Ishikawa (cell line): ENCODE data around the gene KIRREL3.

ENCODE experiments used
- CEBPB ChIP-seq: IDR thresholded peaks from 2 replicates; pipeline ENCODE4 v1.6.1; 2012
- CREB1 ChIP-seq: IDR thresholded peaks from 2 replicates; pipeline ENCODE4 v1.6.1; 2012; ENCODE audit warnings: low read depth
- EGR1 ChIP-seq: IDR thresholded peaks from 2 replicates; pipeline ENCODE4 v1.6.1; 2012
- EP300 ChIP-seq: IDR thresholded peaks from 2 replicates; pipeline ENCODE4 v1.6.1; 2012; ENCODE audit warnings: borderline replicate concordance
- FOXM1 ChIP-seq: IDR thresholded peaks from 2 replicates; pipeline ENCODE4 v1.6.1; 2012; ENCODE audit warnings: low read depth, borderline replicate concordance
- NFIC ChIP-seq: IDR thresholded peaks from 2 replicates; pipeline ENCODE4 v1.6.1; 2012
- RAD21 ChIP-seq: IDR thresholded peaks from 2 replicates; pipeline ENCODE4 v1.6.1; 2012; ENCODE audit warnings: low read depth
- TAF1 ChIP-seq: IDR thresholded peaks from 2 replicates; pipeline ENCODE4 v1.6.1; 2012; ENCODE audit warnings: low read depth, mild to moderate bottlenecking
- TCF12 ChIP-seq: IDR thresholded peaks from 2 replicates; pipeline ENCODE4 v1.6.1; 2012; ENCODE audit warnings: low read depth
- TEAD4 ChIP-seq: IDR thresholded peaks from 2 replicates; pipeline ENCODE4 v1.6.1; 2012
- YY1 ChIP-seq: IDR thresholded peaks from 2 replicates; pipeline ENCODE4 v1.6.1; 2012; ENCODE audit warnings: low read depth
- ZBTB7A ChIP-seq: IDR thresholded peaks from 2 replicates; pipeline ENCODE4 v1.6.1; 2012; ENCODE audit warnings: low read depth
- TF ChIP-seq, protein P1 (sequence below): IDR thresholded peaks from 2 replicates; pipeline ENCODE4 v1.6.1; 2012
- TF ChIP-seq, protein P2 (sequence below): IDR thresholded peaks from 2 replicates; pipeline ENCODE4 v1.6.1; 2012
- TF ChIP-seq, protein P3 (sequence below): IDR thresholded peaks from 2 replicates; pipeline ENCODE4 v1.6.1; 2012; ENCODE audit warnings: low read depth, mild to moderate bottlenecking

KIRREL3 gene

DNA sequence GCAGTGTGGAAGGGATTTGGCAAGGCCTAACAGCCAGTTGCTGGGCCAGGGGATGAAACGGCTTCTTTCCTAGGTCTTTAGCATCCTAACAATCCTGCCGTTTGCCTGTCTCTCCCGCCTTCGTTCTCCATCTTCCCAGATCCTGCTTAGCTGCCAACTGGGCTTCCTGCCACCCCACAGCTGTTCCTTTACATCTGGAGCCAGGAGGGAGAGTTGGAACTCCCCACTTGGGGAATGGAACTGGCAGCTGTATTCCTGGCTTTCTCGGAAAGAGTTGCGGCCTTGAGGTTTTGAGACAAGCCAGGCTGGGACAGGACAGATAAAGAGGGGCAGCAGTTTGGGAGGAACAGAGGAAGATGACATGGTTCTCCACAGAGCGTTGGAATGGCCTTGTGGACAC is 585.4 kb downstream of the KIRREL3 start:
- TF ChIP-seq FOXM1 (no peak), TCF12 (no peak), NFIC (no peak), TAF1 (no peak), TEAD4 (no peak), RAD21 (no peak)

DNA sequence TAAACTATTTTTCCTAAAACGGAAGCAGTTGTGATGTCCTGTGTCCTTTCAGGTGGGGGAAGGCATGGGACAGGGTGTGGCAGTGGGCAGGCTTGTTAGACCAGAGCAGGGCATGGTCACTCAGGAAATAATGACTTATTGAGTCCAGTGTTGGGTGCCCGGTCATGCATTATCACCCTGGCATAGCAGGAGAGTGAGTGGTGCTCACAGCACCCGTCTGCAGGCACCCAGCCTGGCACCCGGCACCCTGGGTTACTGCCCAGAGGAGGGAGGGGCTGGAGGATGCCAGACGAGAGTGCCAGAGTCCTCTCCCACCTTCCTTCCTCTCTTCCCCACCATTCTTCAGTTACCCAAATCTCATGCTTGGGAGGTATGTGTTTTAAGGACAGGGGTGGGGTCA is 586.0 kb downstream of the KIRREL3 start:
- TF ChIP-seq EP300 (no peak), TAF1 (no peak)
- TF ChIP-seq, protein P1, sequence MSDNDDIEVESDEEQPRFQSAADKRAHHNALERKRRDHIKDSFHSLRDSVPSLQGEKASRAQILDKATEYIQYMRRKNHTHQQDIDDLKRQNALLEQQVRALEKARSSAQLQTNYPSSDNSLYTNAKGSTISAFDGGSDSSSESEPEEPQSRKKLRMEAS, result no peak

DNA sequence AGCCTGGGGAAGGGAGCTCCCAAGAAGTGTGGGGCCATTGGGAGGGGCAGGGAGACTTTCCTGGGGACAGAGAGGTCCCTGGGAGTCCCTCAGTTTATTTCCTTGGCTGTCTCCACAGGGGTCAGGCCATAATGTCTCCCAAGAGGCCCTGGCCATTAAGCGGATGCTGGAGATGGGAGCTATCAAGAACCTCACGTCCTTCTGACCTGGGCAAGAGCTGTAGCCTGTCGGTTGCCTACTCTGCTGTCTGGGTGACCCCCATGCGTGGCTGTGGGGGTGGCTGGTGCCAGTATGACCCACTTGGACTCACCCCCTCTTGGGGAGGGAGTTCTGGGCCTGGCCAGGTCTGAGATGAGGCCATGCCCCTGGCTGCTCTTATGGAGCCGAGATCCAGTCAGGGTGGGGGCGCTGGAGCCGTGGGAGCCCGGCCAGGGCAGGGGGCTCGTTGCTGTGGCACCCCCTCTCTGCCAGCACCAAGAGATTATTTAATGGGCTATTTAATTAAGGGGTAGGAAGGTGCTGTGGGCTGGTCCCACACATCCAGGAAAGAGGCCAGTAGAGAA is 586.6 kb downstream of the KIRREL3 start:
- TF ChIP-seq EGR1 (no peak), YY1 (no peak), FOXM1 (no peak), TCF12 (no peak), CEBPB (no peak), TEAD4 (no peak)
- TF ChIP-seq, protein P2, sequence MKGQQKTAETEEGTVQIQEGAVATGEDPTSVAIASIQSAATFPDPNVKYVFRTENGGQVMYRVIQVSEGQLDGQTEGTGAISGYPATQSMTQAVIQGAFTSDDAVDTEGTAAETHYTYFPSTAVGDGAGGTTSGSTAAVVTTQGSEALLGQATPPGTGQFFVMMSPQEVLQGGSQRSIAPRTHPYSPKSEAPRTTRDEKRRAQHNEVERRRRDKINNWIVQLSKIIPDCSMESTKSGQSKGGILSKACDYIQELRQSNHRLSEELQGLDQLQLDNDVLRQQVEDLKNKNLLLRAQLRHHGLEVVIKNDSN, result no peak
- TF ChIP-seq, protein P1, result no peak
- TF ChIP-seq, protein P3, sequence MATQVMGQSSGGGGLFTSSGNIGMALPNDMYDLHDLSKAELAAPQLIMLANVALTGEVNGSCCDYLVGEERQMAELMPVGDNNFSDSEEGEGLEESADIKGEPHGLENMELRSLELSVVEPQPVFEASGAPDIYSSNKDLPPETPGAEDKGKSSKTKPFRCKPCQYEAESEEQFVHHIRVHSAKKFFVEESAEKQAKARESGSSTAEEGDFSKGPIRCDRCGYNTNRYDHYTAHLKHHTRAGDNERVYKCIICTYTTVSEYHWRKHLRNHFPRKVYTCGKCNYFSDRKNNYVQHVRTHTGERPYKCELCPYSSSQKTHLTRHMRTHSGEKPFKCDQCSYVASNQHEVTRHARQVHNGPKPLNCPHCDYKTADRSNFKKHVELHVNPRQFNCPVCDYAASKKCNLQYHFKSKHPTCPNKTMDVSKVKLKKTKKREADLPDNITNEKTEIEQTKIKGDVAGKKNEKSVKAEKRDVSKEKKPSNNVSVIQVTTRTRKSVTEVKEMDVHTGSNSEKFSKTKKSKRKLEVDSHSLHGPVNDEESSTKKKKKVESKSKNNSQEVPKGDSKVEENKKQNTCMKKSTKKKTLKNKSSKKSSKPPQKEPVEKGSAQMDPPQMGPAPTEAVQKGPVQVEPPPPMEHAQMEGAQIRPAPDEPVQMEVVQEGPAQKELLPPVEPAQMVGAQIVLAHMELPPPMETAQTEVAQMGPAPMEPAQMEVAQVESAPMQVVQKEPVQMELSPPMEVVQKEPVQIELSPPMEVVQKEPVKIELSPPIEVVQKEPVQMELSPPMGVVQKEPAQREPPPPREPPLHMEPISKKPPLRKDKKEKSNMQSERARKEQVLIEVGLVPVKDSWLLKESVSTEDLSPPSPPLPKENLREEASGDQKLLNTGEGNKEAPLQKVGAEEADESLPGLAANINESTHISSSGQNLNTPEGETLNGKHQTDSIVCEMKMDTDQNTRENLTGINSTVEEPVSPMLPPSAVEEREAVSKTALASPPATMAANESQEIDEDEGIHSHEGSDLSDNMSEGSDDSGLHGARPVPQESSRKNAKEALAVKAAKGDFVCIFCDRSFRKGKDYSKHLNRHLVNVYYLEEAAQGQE, result no peak

GRCh38 chr11:126413426-126413825 is 587.1 kb downstream of the KIRREL3 start:
- TF ChIP-seq CREB1 (no peak), RAD21 (no peak)
- TF ChIP-seq, protein P3, result no peak

DNA sequence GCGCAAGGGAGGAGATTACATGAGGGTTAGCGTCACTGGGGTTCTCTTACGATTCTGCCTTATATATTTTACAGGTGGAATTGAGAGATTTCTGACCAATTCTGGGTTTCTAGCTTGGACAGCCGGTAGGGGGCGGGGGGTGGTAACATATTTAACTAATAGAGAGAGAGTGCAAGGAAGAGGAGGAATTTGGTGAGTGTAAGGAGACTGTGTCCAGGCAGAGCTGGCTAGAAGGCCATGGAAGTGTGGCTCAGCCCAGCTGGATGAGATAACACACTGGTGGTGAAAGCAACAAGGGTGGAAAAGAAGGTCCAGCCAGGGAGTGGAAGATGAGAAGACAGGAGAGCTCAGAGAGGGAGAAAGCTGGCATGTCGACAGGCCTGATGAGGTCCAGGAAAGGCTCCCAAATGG is 588.6 kb downstream of the KIRREL3 start:
- TF ChIP-seq, protein P3, result no peak
- no peak for TF ChIP-seq ZBTB7A
- TF ChIP-seq CEBPB, result no peak
- no peak for TF ChIP-seq TCF12
- no peak for TF ChIP-seq TAF1
- TF ChIP-seq NFIC, result no peak
- TF ChIP-seq FOXM1, result no peak
- no peak for TF ChIP-seq EP300

DNA sequence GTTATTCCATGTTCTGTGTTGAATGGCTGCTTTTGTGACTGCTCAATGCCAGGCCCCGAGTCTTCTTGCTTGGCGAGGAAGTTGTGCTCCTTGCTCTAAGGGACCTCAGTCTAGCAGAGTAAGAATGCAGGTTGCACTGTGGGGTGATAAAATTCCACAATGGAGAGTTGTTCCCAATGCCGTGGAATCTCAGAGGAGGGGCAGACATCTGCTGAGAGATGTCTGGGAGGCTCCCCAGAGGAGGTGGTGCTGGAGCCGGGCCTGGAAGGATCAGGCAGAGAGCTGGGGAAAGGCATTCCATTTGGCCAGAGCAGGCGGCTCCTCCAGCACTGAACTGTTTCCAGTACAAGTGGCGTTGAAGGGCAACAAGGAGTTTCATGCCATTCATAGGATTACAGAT is 589.9 kb downstream of the KIRREL3 start:
- no peak for TF ChIP-seq RAD21
- TF ChIP-seq, protein P3, result no peak
